Endothelial cell (in vitro differentiated cells): ENCODE results near the gene TMEM273. TPM values are rescaled to one million over a fixed set of nuclear protein-coding genes. Genes with fewer than 3 reads are reported as not detected.

Experiments used
- DNase-seq: peaks from one replicate; pipeline ENCODE4 v3.0.0; 2021; ENCODE audit warnings: low spot score
- H3K27ac Mint-ChIP-seq: one replicate; pipeline ENCODE4 v1.8.0; 2021; ENCODE audit warnings: mixed read lengths, inconsistent platforms; ENCODE audit not compliant: unreplicated experiment
- H3K27me3 Mint-ChIP-seq: one replicate; pipeline ENCODE4 v1.8.0; 2021; ENCODE audit warnings: mild to moderate bottlenecking, moderate library complexity, mixed read lengths, inconsistent platforms; ENCODE audit not compliant: unreplicated experiment
- H3K36me3 Mint-ChIP-seq: one replicate; pipeline ENCODE4 v1.8.0; 2021; ENCODE audit warnings: mild to moderate bottlenecking, low read depth, mixed read lengths, inconsistent platforms; ENCODE audit not compliant: unreplicated experiment
- H3K4me1 Mint-ChIP-seq: one replicate; pipeline ENCODE4 v1.8.0; 2021; ENCODE audit warnings: mild to moderate bottlenecking, mixed read lengths, inconsistent platforms; ENCODE audit not compliant: unreplicated experiment
- H3K4me3 Mint-ChIP-seq: one replicate; pipeline ENCODE4 v1.8.0; 2021; ENCODE audit warnings: mild to moderate bottlenecking, mixed read lengths, inconsistent platforms; ENCODE audit not compliant: unreplicated experiment
- H3K9me3 Mint-ChIP-seq: one replicate; pipeline ENCODE4 v1.8.0; 2021; ENCODE audit warnings: mixed read lengths, inconsistent platforms; ENCODE audit not compliant: unreplicated experiment
- CTCF ChIP-seq: fragments of 200-600 bp; sonication (generic); IDR thresholded peaks from one replicate; pipeline ENCODE4 v1.5.0; 2021; ENCODE audit warnings: antibody characterized with exemption; ENCODE audit not compliant: unreplicated experiment
- total RNA-seq: library from RNA; stranded (reverse); fragmentation: NEBNext Ultra II Directional; extraction: Animal tissue kit (Norgen Biotek cat#: 25700); gene quantifications from one replicate; pipeline ENCODE4 v1.2.1, GENCODE V29; 2021; ENCODE audit not compliant: unreplicated experiment

Gene TMEM273
- total RNA-seq, 1 donor from 2014 or later = 1.6 TPM

DNA sequence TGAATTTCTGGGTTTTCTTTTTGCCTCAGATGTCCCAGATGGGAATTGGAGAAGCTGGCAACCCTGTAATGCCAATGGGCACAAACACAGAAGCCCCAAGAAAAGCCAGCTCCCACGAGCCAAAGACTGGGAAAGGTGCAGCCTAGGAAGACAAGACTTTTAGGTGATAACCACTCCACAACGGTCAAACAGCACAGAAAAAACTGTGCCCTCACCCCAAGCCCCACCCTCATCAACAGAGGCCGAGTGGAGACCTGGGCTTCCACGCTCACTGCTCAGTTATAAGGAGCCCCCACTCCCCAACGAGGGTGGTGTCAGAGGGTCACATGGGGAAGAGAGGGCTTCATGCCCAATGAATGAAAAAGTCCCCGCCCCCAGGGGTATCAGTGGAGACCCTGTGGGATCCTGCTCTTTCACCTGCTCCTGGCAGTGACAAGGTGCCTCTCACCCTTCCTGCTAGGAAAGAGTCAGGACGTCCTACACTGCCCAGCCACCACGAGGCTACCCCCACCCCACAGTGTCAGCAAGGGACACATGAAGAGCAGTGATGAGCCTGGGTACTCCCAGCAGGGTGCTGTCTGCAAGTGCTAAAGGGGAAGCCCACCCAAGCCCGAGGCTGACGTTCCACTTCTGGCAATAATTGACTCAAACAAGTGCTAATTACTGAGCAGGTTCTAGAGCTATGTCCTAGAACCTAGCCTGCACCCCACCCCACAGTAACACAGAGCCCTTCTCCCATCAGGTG is 8.3 kb downstream of the TMEM273 start:
- Mint-ChIP-seq H3K9me3 (no peaks in the 10 kb centered on the region), H3K4me1 (peaks cover 19% of the 10 kb centered on the region), H3K27ac (peak overlapping the region; percentile 41), H3K4me3 (no peak overlapping the region), H3K36me3 (no peaks in the 10 kb centered on the region), H3K27me3 (peaks cover 9% of the 10 kb centered on the region)
- TF ChIP-seq CTCF = no peak
- DNase-seq = no peak

DNA sequence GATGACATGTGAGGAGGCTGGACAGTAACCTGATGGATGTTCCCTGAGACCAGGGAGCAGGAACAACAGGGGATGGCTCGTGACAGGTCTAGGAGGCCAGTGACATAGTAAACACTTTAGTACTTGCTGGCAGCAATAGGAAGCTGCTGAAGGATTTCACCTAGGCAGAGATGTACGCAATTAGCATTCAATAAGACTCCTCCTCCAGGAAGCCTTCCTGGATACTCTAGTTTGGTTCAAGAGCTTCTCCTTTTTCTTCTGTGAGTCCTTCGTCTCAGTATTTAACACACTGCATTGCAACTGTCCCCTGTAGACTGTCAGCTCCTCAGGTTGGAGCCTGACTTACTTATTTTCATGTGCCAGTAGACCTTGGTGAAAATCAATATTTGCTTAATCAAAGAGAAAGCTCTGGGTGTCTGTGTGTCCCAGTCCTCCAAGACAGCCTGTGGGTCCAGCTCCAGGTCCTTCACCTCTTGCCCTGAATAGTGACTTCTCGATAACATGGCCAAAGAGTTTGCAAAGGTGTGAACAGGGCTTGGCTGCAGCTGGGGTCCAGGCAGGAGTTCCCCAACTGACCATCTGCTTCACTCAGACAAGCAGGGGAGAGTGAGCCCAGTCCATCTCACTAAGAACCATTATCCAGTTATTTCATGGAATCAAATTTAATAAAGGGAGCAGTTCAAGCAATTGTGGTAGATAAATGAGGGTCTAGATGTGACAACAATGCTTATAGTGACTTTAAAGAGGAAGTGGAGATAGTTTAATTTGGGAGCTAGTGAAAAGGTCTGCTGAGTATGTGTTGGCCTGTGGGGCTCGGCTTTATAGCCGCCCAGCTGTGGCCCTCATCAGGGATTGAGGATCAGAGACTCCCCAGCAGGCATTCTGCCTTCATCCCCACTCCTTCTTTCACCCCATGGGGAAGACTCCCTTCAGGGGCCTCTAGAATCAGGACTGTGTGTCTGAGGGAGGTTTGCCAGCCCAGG is 9.4 kb downstream of the TMEM273 start:
- peaks cover 11% of the 10 kb centered on the region for H3K27me3 Mint-ChIP-seq
- H3K9me3 Mint-ChIP-seq = no peaks in the 10 kb centered on the region
- H3K4me3 Mint-ChIP-seq = no peak overlapping the region
- DNase-seq = no peak
- H3K36me3 Mint-ChIP-seq = no peaks in the 10 kb centered on the region
- H3K4me1 Mint-ChIP-seq = peaks cover 10% of the 10 kb centered on the region
- TF ChIP-seq CTCF = no peak
- H3K27ac Mint-ChIP-seq = no peak overlapping the region

- Mint-ChIP-seq H3K9me3 (no peaks in the 10 kb centered on the region), H3K4me1 (peaks cover 6% of the 10 kb centered on the region), H3K36me3 (no peaks in the 10 kb centered on the region), H3K27me3 (peaks cover 10% of the 10 kb centered on the region), H3K4me3 (no peak overlapping the region), H3K27ac (peak overlapping the region; percentile 62)
- DNase-seq = no peak
- no peak for TF ChIP-seq CTCF
Observed at GRCh38 chr10:49177391-49178355, 10.5 kb downstream of the TMEM273 start.

DNA sequence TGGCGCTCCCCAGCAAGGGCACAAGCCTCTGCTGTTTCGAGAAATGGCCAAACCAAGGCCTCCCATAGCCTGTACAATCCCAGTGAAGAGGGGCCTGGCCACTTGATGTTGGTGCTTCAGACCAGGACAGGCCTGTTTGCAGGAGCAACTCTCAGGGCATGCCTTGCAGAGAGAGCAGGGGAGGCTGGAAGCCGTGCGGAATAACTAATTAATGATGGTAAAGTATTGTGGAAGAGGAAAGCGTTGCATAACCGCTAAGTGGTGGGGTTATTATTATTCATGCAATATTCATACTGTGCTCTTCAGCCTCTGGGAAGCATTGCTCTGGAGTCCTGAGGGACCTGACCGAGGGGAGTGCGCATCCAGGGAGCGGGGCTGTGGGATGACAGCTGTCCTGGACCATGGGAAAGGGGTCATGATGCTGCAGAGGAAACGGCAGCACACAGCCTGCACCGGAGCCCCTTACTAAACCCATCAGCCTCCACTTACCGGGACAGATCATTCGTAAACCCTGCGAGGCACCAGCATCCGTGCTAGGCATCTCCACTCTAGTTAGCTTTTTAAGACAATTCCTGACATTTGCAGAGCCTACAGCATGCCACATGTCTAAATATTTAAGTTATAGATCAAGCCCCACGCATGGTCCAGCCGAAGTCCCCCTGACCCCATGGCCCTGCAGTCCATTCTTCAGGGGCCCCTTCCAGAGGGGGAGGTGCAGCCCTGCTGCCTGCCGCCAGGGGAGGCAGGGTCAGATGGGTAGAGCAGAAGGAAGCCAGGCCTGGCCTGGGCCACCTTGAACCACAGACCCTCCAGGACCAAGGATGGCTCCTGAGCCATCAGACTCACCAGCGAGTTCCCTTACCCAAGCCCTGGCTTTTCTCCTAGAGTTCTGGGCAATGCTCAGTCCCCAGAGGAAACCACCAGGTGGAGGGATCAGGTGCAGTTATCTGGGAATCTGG is 11.6 kb downstream of the TMEM273 start:
- H3K27me3 Mint-ChIP-seq = peaks cover 10% of the 10 kb centered on the region

More for the DNA sequence above, 11.6 kb downstream of the TMEM273 start:
- Mint-ChIP-seq H3K4me3 (no peak overlapping the region), H3K4me1 (peaks cover 3% of the 10 kb centered on the region), H3K36me3 (no peaks in the 10 kb centered on the region), H3K27ac (no peak overlapping the region), H3K9me3 (no peaks in the 10 kb centered on the region)
- no peak for TF ChIP-seq CTCF
- DNase-seq = no peak
